ENCODE results near the gene TPCN2. TPM values are rescaled to one million over a fixed set of nuclear protein-coding genes. Genes with fewer than 3 reads are reported as not detected.

TPCN2 gene
- polyA plus RNA-seq, 3 donors, result 29.3 to 52.8 (median 31.5) TPM

DNA sequence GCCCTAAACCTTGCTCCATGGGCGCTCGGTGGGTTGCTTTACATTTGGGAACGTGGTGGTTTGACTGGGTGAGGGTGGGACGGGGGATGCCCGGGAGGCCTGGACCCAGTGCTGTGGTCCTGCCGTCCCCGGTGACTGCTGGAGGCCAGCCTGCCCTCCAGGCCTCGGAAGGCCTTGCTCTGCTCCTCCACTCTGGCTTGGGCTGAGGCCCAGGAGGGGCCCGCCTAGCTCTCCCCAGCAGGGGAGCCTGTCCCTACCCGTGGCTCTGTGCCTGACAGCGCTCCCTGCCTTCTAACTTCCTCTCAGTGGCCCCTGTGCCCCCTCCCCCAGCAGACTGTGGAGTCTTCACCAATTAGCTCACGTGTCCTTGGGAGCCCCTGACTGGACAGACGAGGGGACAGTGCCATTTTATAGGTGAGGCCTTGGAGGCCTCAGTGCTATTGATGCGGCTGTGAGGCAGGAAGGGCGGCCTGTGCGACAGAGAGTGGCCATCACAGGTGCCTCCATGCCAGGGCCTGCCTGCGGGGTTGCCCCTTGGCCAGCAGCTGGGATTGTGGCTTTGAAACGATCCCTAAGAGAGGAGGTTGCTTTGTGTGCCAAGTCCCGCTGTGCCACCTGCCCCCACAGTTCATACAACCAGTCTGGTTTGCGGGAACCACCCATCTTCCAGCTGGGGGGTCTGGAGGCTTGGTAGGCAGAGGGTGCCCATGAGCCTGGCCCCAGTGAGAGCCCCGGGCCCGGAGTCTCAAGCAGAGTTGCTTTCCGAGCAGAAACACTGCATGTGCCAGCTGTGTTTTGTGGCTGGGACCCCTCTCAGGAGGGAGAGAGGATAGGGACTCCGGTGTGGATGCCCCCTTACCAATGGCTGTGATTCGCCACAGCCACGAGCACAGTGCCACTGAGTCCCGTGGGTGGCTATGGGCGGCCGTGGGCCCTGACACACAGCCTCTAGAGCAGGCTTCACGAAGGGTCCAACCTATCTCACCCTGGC lies 17.7 kb downstream of the TPCN2 start:
- Histone ChIP-seq H3K9me3 (replicated peaks in 1 of 2; ENCODE audit: control insufficient read depth in 1 of 2, insufficient read depth in 1 of 2, low read length in 2 of 2) (no peaks in the 10 kb centered on the region), H4K20me1 (ENCODE audit: insufficient read depth, low read length) (peaks cover 78% of the 10 kb centered on the region), H3K4me3 (replicated peaks in 1 of 3; ENCODE audit: low read depth in 2 of 3, low read length in 3 of 3) (no peak overlapping the region), H2AFZ (ENCODE audit: insufficient read depth, low read depth, low read length, poor library complexity, severe bottlenecking) (no peak overlapping the region), H3K79me2 (ENCODE audit: insufficient read depth, low read length) (peaks cover 54% of the 10 kb centered on the region), H3K36me3 (replicated peaks in 1 of 2; ENCODE audit: control insufficient read depth in 1 of 2, insufficient read depth in 2 of 2, low read length in 2 of 2) (peaks cover 83 to 86% of the 10 kb centered on the region in 2 donors), H3K27me3 (ENCODE audit: control insufficient read depth in 2 of 2, insufficient read depth in 2 of 2, low read length in 2 of 2) (no peaks in the 10 kb centered on the region), H3K27ac (ENCODE audit: low read depth in 1 of 2, low read length in 2 of 2) (peak overlapping the region in 1 of 2 donors; percentile 36), H3K4me1 (ENCODE audit: control insufficient read depth in 1 of 2, insufficient read depth in 2 of 2, low read length in 2 of 2) (no peaks in the 10 kb centered on the region), H3K4me2 (replicated peaks; ENCODE audit: extremely low read depth, low read length, poor library complexity, severe bottlenecking) (no peak overlapping the region), H3K9ac (ENCODE audit: insufficient read depth, low read length, poor library complexity, severe bottlenecking) (no peak overlapping the region)
- no peak for DNase-seq
- Mint-ChIP-seq H3K27me3 (ENCODE audit: low read depth in 3 of 3) (no peaks in the 10 kb centered on the region), H3K4me3 (no peak overlapping the region), H3K36me3 (peaks cover 48 to 58% of the 10 kb centered on the region in 2 donors), H3K4me1 (no peaks in the 10 kb centered on the region), H3K27ac (peak overlapping the region in 6 of 7 donors; percentile 4 to 80 (median 57)), H3K9me3 (no peaks in the 10 kb centered on the region)
- 92% methylated on average over 18 of the region's 30 CpGs for WGBS (ENCODE audit: insufficient coverage)
- TF ChIP-seq, protein P1, sequence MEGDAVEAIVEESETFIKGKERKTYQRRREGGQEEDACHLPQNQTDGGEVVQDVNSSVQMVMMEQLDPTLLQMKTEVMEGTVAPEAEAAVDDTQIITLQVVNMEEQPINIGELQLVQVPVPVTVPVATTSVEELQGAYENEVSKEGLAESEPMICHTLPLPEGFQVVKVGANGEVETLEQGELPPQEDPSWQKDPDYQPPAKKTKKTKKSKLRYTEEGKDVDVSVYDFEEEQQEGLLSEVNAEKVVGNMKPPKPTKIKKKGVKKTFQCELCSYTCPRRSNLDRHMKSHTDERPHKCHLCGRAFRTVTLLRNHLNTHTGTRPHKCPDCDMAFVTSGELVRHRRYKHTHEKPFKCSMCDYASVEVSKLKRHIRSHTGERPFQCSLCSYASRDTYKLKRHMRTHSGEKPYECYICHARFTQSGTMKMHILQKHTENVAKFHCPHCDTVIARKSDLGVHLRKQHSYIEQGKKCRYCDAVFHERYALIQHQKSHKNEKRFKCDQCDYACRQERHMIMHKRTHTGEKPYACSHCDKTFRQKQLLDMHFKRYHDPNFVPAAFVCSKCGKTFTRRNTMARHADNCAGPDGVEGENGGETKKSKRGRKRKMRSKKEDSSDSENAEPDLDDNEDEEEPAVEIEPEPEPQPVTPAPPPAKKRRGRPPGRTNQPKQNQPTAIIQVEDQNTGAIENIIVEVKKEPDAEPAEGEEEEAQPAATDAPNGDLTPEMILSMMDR (IDR thresholded peaks at IDR 0.05), result no peak
- intact Hi-C loops (cut with micrococcal nuclease), result no loop called here

- H3K27me3 Mint-ChIP-seq (ENCODE audit: low read depth in 3 of 3), result no peaks in the 10 kb centered on the region
- peaks cover 83 to 86% of the 10 kb centered on the region in 2 donors for H3K36me3 ChIP-seq (replicated peaks in 1 of 2; ENCODE audit: control insufficient read depth in 1 of 2, insufficient read depth in 2 of 2, low read length in 2 of 2)
Observed at GRCh38 chr11:69067200-69067599, 18.5 kb downstream of the TPCN2 start.

More at GRCh38 chr11:69067200-69067599, 18.5 kb downstream of the TPCN2 start:
- peaks cover 46 to 57% of the 10 kb centered on the region in 2 donors for H3K36me3 Mint-ChIP-seq
- Histone ChIP-seq H3K27ac (ENCODE audit: low read depth in 1 of 2, low read length in 2 of 2) (no peak overlapping the region), H3K4me3 (replicated peaks in 1 of 3; ENCODE audit: low read depth in 2 of 3, low read length in 3 of 3) (no peak overlapping the region), H3K27me3 (ENCODE audit: control insufficient read depth in 2 of 2, insufficient read depth in 2 of 2, low read length in 2 of 2) (no peaks in the 10 kb centered on the region), H3K79me2 (ENCODE audit: insufficient read depth, low read length) (peaks cover 50% of the 10 kb centered on the region), H3K4me2 (replicated peaks; ENCODE audit: extremely low read depth, low read length, poor library complexity, severe bottlenecking) (no peak overlapping the region), H3K4me1 (ENCODE audit: control insufficient read depth in 1 of 2, insufficient read depth in 2 of 2, low read length in 2 of 2) (no peaks in the 10 kb centered on the region), H3K9me3 (replicated peaks in 1 of 2; ENCODE audit: control insufficient read depth in 1 of 2, insufficient read depth in 1 of 2, low read length in 2 of 2) (no peaks in the 10 kb centered on the region), H2AFZ (ENCODE audit: insufficient read depth, low read depth, low read length, poor library complexity, severe bottlenecking) (no peak overlapping the region), H3K9ac (ENCODE audit: insufficient read depth, low read length, poor library complexity, severe bottlenecking) (no peak overlapping the region), H4K20me1 (ENCODE audit: insufficient read depth, low read length) (peaks cover 78% of the 10 kb centered on the region)
- WGBS (ENCODE audit: insufficient coverage), result 98% methylated on average over 13 of the region's 13 CpGs
- TF ChIP-seq, protein P1 (IDR thresholded peaks at IDR 0.05), result no peak
- intact Hi-C loops (cut with micrococcal nuclease), result no loop called here
- H3K9me3 Mint-ChIP-seq, result no peaks in the 10 kb centered on the region
- H3K4me1 Mint-ChIP-seq, result no peaks in the 10 kb centered on the region
- peak overlapping the region in 3 of 7 donors; percentile 23 to 57 (median 54) for H3K27ac Mint-ChIP-seq
- DNase-seq, result no peak
- no peak overlapping the region for H3K4me3 Mint-ChIP-seq
